Measurements from ENCODE around the gene CCNYL1. TPM values are rescaled to one million over a fixed set of nuclear protein-coding genes. Genes with fewer than 3 reads are reported as not detected.

CCNYL1 gene
- total and polyA plus RNA-seq, 12 donors, result 2.0 to 13.3 (median 6.6) TPM

GRCh38 chr2:207676827-207677354 is 34.5 kb upstream of the CCNYL1 start:
- DNase-seq, result peak in 5 of 7 donors; percentile 34 to 69 (median 58)
- Histone ChIP-seq H3K27me3 (no peaks in the 10 kb centered on the region), H3K27ac (peak overlapping the region in 4 of 5 donors; percentile 48 to 74 (median 55)), H3K9me3 (replicated peaks in 1 of 3) (no peaks in the 10 kb centered on the region), H3K36me3 (replicated peaks in 1 of 2) (no peaks in the 10 kb centered on the region), H3K4me3 (peak overlapping the region in 1 of 4 donors; percentile 4), H3K4me1 (replicated peaks in 1 of 2) (peaks cover 0 to 14% of the 10 kb centered on the region in 2 donors)
- intact Hi-C loops (cut with DNase I), result no loop called here
- TF ChIP-seq CTCF (IDR thresholded peaks at IDR 0.05), result no peak
- no peak for TF ChIP-seq POLR2A (IDR thresholded peaks at IDR 0.05)
- 12 to 26% (median 17%) methylated on average over 5 of the region's 5 CpGs for WGBS, 4 donors

GRCh38 chr2:207681431-207681830 is 30.0 kb upstream of the CCNYL1 start:
- TF ChIP-seq POLR2A (IDR thresholded peaks at IDR 0.05) (no peak), CTCF (IDR thresholded peaks at IDR 0.05) (no peak)
- peak overlapping the region in 1 of 4 donors; percentile 41 for H3K4me3 ChIP-seq
- intact Hi-C loops (cut with DNase I), result no loop called here
- 15 to 32% (median 22%) methylated on average over 5 to 52 of the region's 52 CpGs for WGBS, 4 donors
- peaks cover 0 to 22% of the 10 kb centered on the region in 2 donors for H3K4me1 ChIP-seq (replicated peaks in 1 of 2)
- no peaks in the 10 kb centered on the region for H3K36me3 ChIP-seq (replicated peaks in 1 of 2)
- peak in 2 of 7 donors; percentile 26 to 29 for DNase-seq
- H3K27me3 ChIP-seq, result no peaks in the 10 kb centered on the region
- no peaks in the 10 kb centered on the region for H3K9me3 ChIP-seq (replicated peaks in 1 of 3)
- H3K27ac ChIP-seq, result no peak overlapping the region

GRCh38 chr2:207682557-207682956 is 28.9 kb upstream of the CCNYL1 start:
- intact Hi-C loops (cut with DNase I), result no loop called here
- no peak for DNase-seq
- H3K27me3 ChIP-seq, result no peaks in the 10 kb centered on the region
- no peak overlapping the region for H3K27ac ChIP-seq
- no peak overlapping the region for H3K4me3 ChIP-seq
- no peaks in the 10 kb centered on the region for H3K36me3 ChIP-seq (replicated peaks in 1 of 2)
- 93 to 97% (median 94%) methylated on average over 9 of the region's 9 CpGs for WGBS, 4 donors
- peaks cover 0 to 11% of the 10 kb centered on the region in 2 donors for H3K4me1 ChIP-seq (replicated peaks in 1 of 2)
- H3K9me3 ChIP-seq (replicated peaks in 1 of 3), result no peaks in the 10 kb centered on the region
- TF ChIP-seq CTCF (IDR thresholded peaks at IDR 0.05) (no peak), POLR2A (IDR thresholded peaks at IDR 0.05) (no peak)

GRCh38 chr2:207683438-207683837 is 28.0 kb upstream of the CCNYL1 start:
- DNase-seq, result no peak

More at GRCh38 chr2:207683438-207683837, 28.0 kb upstream of the CCNYL1 start:
- no peaks in the 10 kb centered on the region for H3K9me3 ChIP-seq (replicated peaks in 1 of 3)
- no peaks in the 10 kb centered on the region for H3K27me3 ChIP-seq
- peaks cover 0 to 9% of the 10 kb centered on the region in 2 donors for H3K4me1 ChIP-seq (replicated peaks in 1 of 2)
- no peak for TF ChIP-seq POLR2A (IDR thresholded peaks at IDR 0.05)
- no peak for TF ChIP-seq CTCF (IDR thresholded peaks at IDR 0.05)
- no peaks in the 10 kb centered on the region for H3K36me3 ChIP-seq (replicated peaks in 1 of 2)
- no peak overlapping the region for H3K27ac ChIP-seq
- no peak overlapping the region for H3K4me3 ChIP-seq
- WGBS, 4 donors, result 76 to 87% (median 84%) methylated on average over 5 of the region's 5 CpGs
- intact Hi-C loops (cut with DNase I), result no loop called here

Data from adrenal gland (tissue), 12 donors.